Medulla oblongata (tissue), 1 donor: ENCODE results near the gene CERS2.

Source experiments
- DNase-seq: peaks from one replicate; pipeline ENCODE4 v3.0.0-alpha.2; 2015; ENCODE audit errors: extremely low spot score

Gene CERS2

DNA sequence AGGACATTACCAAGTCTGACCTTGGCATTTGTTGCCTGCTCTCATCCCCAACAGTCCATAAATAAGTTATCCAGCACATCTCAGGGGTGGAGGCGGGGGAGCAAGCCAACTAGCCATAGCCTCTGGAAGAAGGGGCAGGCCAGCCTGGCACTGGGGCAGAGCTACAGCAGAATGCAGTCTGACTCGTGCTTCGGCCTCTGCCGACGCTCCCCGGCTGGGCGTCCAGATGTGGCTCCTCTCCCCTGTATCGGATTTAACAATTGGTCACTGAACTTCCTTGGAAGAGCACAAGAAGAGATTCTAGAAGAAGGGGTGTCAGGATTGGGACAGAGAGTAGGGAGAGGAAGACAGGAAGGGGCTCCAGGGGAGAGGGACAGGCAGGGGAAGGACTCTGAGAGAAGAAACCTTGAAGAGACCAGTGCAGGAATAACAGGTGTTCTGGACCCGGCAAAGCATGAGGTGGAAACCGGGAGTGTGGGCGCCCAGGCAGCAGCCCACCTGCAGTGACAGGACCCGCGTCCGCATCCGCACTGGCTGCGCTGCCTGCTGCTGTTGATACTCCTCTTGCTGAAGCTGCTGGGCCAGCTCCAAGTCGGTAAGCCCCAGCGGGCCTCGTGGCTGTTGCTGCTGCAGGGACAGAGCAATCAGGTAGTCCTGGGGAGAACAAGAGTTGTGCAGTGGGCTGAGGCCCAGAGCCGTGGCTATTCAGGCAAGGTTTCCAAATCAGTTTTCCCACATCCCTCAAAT lies 22.7 kb upstream of the CERS2 start:
- DNase-seq, result no peak

- DNase-seq, result no peak
These were observed 21.3 kb upstream of the CERS2 start for GRCh38 chr1:150995896-150996295.

DNA sequence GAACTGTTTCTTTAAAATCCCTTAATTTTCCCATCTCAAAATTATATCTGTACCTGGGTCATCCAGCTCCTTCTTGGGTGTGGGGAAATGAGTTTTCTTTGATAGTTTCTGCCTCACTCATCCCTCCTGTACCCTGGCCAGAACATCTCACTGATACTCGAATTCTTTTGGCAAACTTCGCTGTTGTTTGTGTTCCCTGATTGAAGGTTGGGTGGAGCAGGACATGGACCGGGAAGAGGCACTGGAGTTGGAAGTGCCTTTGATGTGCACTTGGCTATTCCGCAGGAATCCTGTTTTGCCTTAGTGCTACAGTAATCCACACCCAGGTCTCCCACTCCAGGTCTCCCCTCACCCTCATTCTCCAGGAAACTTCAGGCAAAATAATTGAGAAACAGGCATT lies 20.8 kb upstream of the CERS2 start:
- DNase-seq, result no peak

- DNase-seq, result no peak
These were observed 19.6 kb upstream of the CERS2 start for GRCh38 chr1:150994248-150994647.

GRCh38 chr1:150992626-150993025 lies 18.0 kb upstream of the CERS2 start:
- no peak for DNase-seq

DNA sequence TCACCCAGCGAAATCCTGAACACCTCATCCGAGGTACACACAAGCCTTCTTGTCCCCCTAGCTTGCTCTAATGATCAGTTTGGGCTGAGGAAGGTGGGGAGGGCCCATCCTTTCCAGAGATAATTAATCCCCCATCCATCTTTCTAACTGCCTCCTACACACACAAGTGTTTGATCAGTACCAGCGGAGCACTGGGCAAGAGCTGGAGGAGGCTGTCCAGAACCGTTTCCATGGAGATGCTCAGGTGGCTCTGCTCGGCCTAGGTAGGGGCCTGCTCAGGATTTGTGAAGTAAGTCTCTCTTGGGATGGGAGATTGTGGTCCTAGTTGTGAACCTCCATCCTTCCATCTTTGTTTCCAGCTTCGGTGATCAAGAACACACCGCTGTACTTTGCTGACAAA lies 13.3 kb upstream of the CERS2 start:
- no peak for DNase-seq

GRCh38 chr1:150985179-150985825 lies 10.7 kb upstream of the CERS2 start:
- no peak for DNase-seq

- no peak for DNase-seq
These were observed 7.4 kb upstream of the CERS2 start, which contains the start of gene ANXA9 for GRCh38 chr1:150981805-150982712. Gene ANXA9, plus strand, starts transcription at chr1:150982292. Its CDS starts 814 bp downstream, at chr1:150983106.

DNA sequence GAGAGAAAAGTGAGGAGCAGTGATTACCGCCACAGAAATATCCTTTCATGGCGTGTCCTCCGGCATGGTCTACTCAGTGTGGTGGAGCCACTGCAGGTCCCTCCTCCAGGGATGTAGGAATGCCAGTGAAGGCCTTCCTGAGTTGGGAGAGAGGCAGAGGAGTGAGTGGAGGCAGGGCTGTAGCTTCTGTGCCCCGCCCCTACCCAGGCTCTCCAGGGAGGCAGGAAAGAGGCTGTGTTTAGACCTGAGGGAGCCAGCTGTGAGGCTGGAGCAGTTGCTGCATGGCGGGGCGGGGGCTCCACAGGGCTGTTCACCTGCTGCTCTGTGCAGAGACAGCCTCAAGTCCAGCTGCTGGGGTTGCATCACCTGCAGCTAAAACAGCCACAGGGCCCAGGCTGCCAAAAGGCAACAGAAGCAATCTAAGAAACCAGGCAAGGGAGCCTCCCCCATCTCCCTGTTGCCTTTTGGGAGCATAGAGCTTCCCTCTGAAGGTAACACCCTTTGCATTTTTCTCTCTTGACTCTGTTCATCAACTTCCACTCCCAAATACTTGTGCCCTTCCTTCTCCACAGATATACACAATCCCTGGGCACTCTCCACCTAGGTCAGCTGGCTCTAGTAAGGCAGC lies 6.7 kb upstream of the CERS2 start:
- no peak for DNase-seq

GRCh38 chr1:150979092-150980056 lies 4.7 kb upstream of the CERS2 start:
- DNase-seq, result peak; percentile 97

- peak; percentile 91 for DNase-seq
These were observed 2.5 kb upstream of the CERS2 start for GRCh38 chr1:150976879-150977694.

- no peak for DNase-seq
These were observed 1.8 kb upstream of the CERS2 start for GRCh38 chr1:150976401-150976821.

GRCh38 chr1:150973836-150974579 lies 627 bp downstream of the CERS2 start:
- DNase-seq, result no peak

- DNase-seq, result no peak
These were observed 1.3 kb downstream of the CERS2 start for GRCh38 chr1:150973258-150973835.

DNA sequence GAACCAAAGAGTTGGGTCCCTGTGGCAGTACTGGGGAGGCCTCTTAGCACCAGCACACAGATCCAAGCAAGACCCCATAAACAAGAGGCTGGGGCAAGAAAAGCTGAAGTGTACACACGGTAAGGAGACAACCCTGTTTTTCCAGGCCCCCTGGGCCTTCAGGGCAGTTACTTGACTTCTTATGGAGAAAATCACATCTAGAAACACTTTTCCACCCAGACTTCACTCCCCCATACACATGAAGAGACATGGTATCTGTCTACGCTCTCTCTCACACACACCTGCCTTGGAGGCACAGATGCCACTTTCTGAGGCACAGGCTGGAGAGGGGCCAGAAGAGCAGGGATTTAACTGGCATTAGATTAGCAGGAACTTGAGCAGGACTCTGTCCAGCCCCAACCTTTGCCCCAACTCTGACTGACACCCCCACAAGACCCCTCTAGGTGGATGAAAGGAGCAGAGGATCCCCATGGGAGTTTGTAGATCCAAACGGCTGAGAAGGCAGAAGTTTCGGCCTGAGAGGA lies 2.2 kb downstream of the CERS2 start:
- DNase-seq, result no peak

DNA sequence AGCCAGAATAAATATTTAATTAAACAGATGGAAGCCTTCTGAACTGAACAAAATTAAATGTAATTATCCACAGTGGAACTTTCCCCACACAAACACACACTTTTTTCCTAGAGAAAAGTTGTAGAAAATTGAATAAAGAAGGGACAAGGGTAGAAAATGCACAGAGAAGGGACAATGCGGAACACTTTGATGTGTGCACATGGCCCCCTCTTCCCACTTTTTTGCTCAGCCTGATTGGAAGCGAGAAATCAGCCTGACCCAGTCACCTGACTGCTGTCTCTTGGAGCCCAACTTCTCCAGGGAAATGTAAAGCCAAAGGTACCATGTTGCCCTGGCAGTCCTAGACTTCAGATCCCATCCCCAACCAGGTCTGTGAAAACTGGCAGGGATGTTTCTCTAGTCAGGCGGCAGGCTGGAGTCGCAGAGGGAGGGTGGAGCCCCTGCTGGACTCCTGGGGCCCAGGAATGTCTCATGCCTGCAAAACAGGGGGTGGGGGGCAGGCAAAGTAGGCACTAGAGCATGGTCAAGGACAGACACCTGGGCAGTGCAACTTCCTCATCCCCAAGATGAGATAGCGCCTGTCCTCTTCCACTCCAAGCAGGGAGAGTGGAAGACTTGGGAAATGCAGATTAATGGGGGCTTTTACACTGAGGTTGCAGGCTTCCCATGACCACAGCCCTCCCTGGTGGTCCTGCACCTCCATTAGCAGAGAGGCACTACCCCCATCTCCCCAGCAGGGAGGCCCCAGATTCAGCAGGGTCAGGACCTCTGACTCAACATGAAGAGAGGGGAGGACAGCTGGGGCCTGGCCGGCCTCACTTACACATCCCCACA lies 2.8 kb downstream of the CERS2 start:
- DNase-seq, result no peak

DNA sequence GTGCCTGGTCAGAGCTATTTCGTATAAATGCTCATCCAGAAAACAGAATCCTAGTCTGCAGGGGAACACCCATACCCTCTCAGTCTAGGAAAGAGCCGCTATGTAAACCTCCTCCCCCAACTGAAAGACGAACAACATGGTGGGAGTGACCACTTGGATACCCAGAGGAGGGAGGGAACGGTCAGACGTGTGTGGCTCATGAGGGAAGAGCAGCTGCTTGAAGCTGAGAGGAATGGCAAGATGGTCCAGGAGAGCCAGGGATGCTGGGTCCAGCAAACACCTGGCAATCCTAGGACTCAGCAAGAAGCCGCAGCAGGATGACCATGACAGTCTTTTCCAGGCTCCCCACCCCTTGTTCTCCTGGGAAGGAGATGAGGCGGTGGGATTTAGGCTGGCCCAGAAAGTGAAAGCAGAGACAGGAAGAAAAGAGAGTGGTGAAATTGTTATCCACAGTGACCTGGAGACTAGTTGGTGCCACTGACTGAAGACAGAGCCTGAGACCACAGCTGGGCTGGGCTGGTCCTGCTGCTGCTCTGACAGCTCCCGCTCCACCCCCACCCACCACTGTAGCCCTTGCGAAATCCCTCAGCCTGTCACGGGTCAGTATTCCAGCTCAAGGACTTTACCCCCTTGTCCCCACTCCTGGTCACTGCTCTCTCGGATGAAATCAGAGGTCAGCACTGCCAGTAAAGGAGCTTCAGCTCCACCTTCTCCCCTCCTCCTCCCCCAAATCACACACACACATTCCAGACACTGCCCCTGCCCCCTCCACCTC lies 3.6 kb downstream of the CERS2 start:
- no peak for DNase-seq
